Adipocyte (in vitro differentiated cells): ENCODE data around the gene NFIA.

Experiments used
- DNase-seq: peaks from one replicate; pipeline ENCODE4 v3.0.0-alpha.2; 2015; ENCODE audit warnings: low read depth
- H3K27me3 ChIP-seq: replicated peaks from 2 replicates; pipeline ENCODE4 v1.7.0; 2013; ENCODE audit warnings: mild to moderate bottlenecking, low read length, moderate library complexity; ENCODE audit not compliant: control insufficient read depth, insufficient read depth
- H3K36me3 ChIP-seq: 2 replicates; pipeline ENCODE4 v1.7.0; 2013; ENCODE audit warnings: low read length, mild to moderate bottlenecking, moderate library complexity; ENCODE audit not compliant: control insufficient read depth, insufficient read depth, severe bottlenecking
- H3K4me1 ChIP-seq: 2 replicates; pipeline ENCODE4 v1.7.0; 2013; ENCODE audit warnings: mild to moderate bottlenecking, low read length, moderate library complexity; ENCODE audit not compliant: control insufficient read depth, insufficient read depth
- H3K4me3 ChIP-seq: 2 replicates; pipeline ENCODE4 v1.7.0; 2013; ENCODE audit warnings: mild to moderate bottlenecking, low read length, moderate library complexity
- H3K9ac ChIP-seq: 2 replicates; pipeline ENCODE4 v1.7.0; 2013; ENCODE audit warnings: mild to moderate bottlenecking, low read length, moderate library complexity
- H3K9me3 ChIP-seq: 2 replicates; pipeline ENCODE4 v1.7.0; 2013; ENCODE audit warnings: mild to moderate bottlenecking, low read length, moderate library complexity; ENCODE audit not compliant: control insufficient read depth

The NFIA gene

DNA sequence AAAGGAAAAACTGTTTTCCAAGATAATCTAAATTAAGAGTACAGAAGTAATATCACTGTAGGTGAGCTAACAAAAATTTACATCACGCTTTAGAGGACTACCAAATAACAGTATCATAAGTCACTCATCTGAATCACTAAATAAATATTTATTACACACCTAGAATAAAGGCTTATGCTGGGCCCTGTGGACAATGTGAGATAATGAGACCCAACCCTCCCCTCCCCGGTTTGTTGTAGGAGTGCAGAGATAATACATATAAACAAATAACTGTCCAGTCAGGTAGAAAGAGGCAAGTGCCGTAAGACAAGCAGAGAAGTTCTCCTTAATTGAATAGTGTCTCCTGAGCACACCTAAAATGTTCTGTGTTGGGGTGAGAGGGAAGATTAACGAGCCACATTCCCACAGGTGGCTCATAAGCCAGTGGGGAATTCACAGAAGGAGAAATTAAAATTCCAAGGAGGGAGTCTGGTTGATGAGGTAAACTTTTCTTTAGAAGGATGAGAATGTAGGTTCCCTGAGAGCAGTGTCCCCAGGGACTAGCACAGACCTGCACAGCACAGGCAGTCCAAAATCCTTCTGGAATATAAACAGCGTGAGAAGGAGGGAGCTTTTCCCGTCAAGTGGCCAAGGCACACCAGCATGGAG is 241.4 kb downstream of the NFIA start:
- no peaks in the 10 kb centered on the region for H3K27me3 ChIP-seq
- peaks cover 33% of the 10 kb centered on the region for H3K4me1 ChIP-seq

DNA sequence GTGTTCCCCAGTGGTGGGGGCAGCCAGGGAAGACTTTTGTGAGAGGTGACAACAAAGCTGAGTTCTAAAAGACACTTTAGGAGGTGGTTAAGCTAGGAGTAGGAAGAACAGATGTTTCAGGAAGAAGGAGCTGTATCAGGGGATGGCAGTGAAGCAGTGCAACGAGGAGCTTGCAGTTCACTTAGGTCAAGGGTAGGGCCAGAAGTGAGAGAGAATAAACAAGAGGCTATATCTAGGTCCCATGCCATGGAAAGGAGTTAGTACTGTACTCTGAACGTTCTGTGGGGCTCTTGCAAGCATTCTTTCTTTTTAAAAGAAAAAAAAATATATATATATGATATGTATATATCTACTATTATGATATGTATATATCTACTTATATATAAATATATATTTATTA is 244.4 kb downstream of the NFIA start:
- DNase-seq, result no peak
- Histone ChIP-seq H3K9ac (no peak overlapping the region), H3K27me3 (no peaks in the 10 kb centered on the region), H3K4me1 (peaks cover 12% of the 10 kb centered on the region), H3K4me3 (no peak overlapping the region), H3K9me3 (no peaks in the 10 kb centered on the region), H3K36me3 (no peaks in the 10 kb centered on the region)

More for the DNA sequence above, 241.4 kb downstream of the NFIA start:
- Histone ChIP-seq H3K9me3 (no peaks in the 10 kb centered on the region), H3K4me3 (no peak overlapping the region), H3K36me3 (no peaks in the 10 kb centered on the region), H3K9ac (no peak overlapping the region)
- DNase-seq, result no peak

DNA sequence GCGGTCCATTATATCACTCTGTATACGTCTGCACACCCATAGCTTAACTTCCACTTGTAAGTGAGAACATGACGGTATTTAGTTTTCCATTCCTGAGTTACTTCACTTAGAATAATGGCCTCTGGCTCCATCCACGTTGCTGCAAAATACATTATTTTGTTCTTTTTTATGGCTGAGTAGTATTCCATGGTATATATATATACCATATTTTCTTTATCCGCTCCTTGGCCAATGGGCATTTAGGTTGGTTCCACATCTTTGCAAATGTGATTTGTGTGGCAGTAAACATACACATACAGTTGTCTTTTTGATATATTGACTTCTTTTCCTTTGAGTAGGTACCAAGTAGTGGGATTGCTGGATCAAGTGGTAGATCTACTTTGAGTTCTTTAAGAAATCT is 245.1 kb downstream of the NFIA start:
- peaks cover 7% of the 10 kb centered on the region for H3K4me1 ChIP-seq
- H3K9me3 ChIP-seq, result no peaks in the 10 kb centered on the region

DNA sequence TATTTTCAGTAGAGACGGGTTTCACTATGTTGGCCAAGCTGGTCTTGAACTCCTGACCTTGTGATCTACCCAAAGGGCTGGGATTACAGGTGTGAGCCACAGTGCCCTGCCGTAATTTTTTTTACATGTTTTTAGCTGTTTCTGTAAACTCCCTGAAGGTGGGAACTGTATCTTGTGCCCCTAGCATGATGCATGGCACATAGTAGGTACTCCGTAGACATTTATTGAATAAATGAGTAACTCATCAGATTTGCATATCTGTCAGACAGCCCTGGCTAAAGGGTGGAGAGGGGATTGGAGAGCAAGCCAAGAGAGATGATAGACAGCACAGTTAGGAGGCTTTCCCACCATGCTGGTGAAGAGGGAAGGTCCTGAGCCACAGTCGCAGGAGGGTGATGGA is 247.2 kb downstream of the NFIA start:
- Histone ChIP-seq H3K36me3 (peaks cover 3% of the 10 kb centered on the region), H3K9ac (no peak overlapping the region), H3K4me1 (peaks cover 7% of the 10 kb centered on the region), H3K9me3 (no peaks in the 10 kb centered on the region), H3K27me3 (no peaks in the 10 kb centered on the region), H3K4me3 (no peak overlapping the region)
- DNase-seq, result no peak

More for the DNA sequence above, 245.1 kb downstream of the NFIA start:
- Histone ChIP-seq H3K9ac (no peak overlapping the region), H3K27me3 (no peaks in the 10 kb centered on the region), H3K4me3 (no peak overlapping the region), H3K36me3 (no peaks in the 10 kb centered on the region)
- DNase-seq, result no peak

DNA sequence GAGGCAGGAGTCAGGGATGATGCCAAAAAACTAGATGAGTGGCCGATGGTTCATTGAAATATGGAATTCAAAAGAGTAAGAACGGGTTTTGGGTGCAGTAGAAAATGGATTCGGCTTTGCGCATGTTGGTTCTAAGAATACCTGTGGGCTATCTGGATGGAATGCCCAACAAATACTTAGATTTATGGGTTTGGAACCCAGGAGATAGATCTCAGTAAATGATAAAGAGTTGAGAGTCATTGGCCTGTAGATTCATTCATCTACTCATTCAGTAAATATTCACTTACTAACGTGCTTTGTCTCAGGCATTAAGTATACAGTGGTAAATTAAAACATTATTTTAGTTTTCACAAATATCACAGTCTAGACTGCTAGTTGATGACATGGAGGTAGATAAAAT is 247.7 kb downstream of the NFIA start:
- Histone ChIP-seq H3K4me3 (no peak overlapping the region), H3K27me3 (no peaks in the 10 kb centered on the region), H3K4me1 (peaks cover 12% of the 10 kb centered on the region), H3K36me3 (peaks cover 3% of the 10 kb centered on the region), H3K9me3 (no peaks in the 10 kb centered on the region), H3K9ac (no peak overlapping the region)
- no peak for DNase-seq

DNA sequence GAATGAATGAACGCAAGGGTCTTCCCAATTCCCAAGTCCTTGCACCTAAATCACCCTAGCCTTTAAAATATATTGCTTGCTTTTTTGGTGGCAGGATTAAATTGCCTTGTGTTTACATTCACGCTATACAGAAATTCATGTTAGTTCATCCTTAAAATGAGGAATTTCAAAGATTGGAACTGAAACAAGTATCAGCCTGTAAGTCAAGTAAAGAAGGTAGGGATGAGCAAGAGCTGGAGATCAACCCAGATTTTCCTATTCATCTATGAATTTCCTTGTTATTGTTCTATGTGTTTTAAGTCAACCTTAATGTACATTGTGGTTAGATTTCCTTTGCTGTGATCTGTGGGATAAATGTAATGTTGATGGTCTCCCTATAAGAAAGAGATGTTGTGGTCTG is 248.2 kb downstream of the NFIA start:
- no peak for DNase-seq
- Histone ChIP-seq H3K27me3 (no peaks in the 10 kb centered on the region), H3K4me3 (no peak overlapping the region), H3K9me3 (no peaks in the 10 kb centered on the region), H3K9ac (no peak overlapping the region), H3K36me3 (peaks cover 3% of the 10 kb centered on the region), H3K4me1 (peaks cover 10% of the 10 kb centered on the region)

DNA sequence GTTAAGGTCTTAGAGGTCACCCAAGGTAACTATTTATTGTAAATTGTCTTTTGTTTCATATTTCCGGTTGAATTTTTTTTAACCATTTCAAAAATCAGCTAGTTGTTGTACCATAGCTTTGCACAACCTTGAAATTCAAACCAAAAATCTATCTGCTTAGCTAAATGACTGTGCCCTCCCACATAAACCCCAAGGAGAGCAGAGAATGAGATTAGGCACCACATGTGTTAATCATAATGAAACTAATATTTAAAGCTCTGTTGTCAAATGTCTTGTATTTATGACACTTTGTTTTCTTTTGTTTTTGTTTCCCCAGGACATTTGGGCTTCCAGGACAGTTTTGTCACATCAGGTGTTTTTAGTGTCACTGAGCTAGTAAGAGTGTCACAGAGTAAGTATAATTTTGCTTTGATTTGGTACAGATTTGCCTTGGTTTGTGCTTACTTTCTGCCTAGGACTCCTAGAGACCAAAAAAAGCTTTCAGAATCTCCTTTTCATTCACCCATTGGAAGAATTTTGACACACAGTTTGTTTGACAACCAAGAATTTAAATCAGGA is 249.9 kb downstream of the NFIA start:
- H3K4me1 ChIP-seq, result peaks cover 13% of the 10 kb centered on the region
- H3K9me3 ChIP-seq, result no peaks in the 10 kb centered on the region
- H3K36me3 ChIP-seq, result peaks cover 3% of the 10 kb centered on the region
- DNase-seq, result no peak
- H3K27me3 ChIP-seq, result no peaks in the 10 kb centered on the region
- H3K9ac ChIP-seq, result no peak overlapping the region
- no peak overlapping the region for H3K4me3 ChIP-seq

DNA sequence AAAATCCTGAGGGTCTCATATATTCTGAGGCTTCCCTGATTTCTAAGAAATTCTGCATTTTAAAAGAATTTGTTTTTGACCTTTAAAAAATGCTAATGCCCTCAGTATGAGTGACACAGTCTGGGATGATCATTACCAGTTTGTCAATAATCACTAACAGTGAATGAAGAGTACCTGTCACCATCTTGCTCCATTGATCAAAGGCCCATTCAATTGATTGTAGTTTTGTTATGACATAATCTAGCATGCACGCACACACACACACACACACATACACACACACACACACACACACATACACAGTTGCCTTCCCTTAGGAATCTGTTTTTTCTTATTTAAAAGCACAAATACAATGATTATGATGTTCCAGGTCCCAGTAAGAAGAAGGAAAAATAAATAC is 250.4 kb downstream of the NFIA start:
- Histone ChIP-seq H3K27me3 (no peaks in the 10 kb centered on the region), H3K9me3 (no peaks in the 10 kb centered on the region), H3K36me3 (peaks cover 3% of the 10 kb centered on the region), H3K4me1 (peaks cover 18% of the 10 kb centered on the region), H3K9ac (no peak overlapping the region), H3K4me3 (no peak overlapping the region)
- DNase-seq, result no peak

DNA sequence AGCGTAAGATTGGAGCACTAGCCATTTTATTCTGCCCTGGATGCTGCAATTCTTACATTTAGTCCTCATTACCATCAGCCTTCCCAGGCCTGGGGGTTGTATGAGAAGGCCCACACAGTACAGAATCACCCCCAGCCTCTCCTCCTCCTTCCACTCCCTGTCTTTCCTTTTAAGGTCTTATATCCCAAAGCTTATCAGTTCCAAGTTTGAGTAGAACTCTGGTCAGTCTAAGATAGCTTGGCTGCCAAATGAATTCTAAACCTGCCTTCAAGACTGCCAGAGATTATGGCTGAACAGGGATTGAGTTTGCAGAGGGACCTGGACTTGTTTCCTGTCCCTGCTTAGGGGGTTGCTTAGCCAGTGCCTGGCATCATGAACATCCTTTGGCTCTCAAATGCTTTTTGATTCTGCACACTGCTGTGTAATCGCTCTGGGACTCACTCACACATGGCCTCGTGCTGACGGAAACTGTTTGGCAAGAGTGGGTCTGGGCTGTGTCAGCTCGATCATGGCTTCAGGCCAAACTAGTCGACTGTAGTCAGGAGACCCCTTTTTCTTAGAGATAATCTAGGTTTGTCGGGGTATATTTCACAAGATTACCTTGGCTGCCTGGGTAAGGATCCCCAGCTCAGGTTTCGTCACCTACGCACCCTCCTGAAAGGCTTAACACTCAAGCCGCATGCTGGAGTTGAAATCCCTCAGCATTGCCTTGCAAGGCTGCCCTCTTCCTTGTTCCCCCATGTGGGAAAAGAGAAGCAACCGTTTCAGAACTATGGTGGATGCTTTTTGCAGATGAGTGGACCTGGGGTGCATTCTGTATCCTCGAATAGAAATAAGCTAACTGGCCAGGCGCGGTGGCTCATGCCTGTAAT is 252.6 kb downstream of the NFIA start:
- Histone ChIP-seq H3K4me1 (peaks cover 37% of the 10 kb centered on the region), H3K27me3 (no peaks in the 10 kb centered on the region), H3K9me3 (no peaks in the 10 kb centered on the region), H3K36me3 (peaks cover 3% of the 10 kb centered on the region), H3K4me3 (no peak overlapping the region), H3K9ac (no peak overlapping the region)
- DNase-seq, result no peak

DNA sequence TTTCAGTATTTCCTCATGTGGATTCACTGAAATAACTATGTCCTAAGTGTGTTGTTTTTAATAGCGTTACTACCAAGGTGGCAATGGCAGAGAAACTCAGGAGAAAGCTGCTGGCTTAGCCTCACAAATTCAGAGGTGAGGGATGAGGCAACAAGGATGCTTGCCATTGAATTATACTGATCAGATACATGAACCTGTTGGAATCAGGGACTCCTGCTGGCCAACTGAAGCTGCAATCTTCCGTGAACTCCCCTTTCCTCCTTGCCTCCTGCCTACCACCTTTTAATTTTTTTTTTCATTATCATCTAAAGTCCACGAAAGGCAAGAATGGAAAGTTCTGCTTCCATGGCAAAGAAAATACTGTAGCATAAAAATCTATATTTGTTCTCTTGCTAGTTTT is 254.7 kb downstream of the NFIA start:
- Histone ChIP-seq H3K36me3 (peaks cover 3% of the 10 kb centered on the region), H3K27me3 (no peaks in the 10 kb centered on the region), H3K4me3 (peak overlapping the region; percentile 72), H3K9me3 (no peaks in the 10 kb centered on the region), H3K4me1 (peaks cover 37% of the 10 kb centered on the region), H3K9ac (peak overlapping the region; percentile 76)
- no peak for DNase-seq

DNA sequence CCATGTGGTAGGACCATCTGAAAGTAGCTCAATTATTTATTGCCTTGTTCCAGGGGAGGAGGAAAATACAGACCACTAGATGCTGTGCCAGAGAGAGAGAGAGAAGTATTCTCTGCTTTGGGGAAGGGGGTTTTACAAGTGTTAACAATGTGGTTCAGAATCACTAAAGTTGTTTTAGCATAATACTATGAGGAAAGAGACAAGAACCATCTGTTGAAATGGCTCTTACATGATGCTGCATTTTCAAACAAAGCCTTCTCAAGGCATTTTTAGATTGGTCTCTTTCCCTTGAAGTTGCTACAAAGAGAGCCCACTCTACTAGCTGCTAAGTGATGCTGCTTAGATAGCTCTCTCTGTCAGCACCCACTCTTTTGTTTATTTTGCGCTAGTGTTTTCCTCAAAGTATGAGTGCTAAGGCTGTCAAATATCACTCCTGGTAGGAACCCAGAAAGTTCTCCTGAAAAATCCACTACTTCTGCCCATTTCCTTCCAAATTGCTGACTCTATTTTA is 255.1 kb downstream of the NFIA start:
- H3K9me3 ChIP-seq, result no peaks in the 10 kb centered on the region
- DNase-seq, result peak; percentile 35
- H3K9ac ChIP-seq, result peak overlapping the region; percentile 76
- peak overlapping the region; percentile 72 for H3K4me3 ChIP-seq
- H3K27me3 ChIP-seq, result no peaks in the 10 kb centered on the region
- H3K36me3 ChIP-seq, result peaks cover 3% of the 10 kb centered on the region
- peaks cover 37% of the 10 kb centered on the region for H3K4me1 ChIP-seq
